ENCODE results near the gene G6PC3. TPM values are rescaled to one million over a fixed set of nuclear protein-coding genes. Genes with fewer than 3 reads are reported as not detected.
"Not testable (repeated sequence)": the region's sequence is repeated elsewhere in the genome, so short reads cannot be mapped to it uniquely, and the experiment has no call there.

G6PC3 gene, protein sequence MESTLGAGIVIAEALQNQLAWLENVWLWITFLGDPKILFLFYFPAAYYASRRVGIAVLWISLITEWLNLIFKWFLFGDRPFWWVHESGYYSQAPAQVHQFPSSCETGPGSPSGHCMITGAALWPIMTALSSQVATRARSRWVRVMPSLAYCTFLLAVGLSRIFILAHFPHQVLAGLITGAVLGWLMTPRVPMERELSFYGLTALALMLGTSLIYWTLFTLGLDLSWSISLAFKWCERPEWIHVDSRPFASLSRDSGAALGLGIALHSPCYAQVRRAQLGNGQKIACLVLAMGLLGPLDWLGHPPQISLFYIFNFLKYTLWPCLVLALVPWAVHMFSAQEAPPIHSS
- 105 and 109 TPM in 2 replicates for total RNA-seq (2021)
- long read RNA-seq, transcript G6PC3-201 (6 exons, 1,533 nt) = major isoform, 97 of 129 reads
- long read RNA-seq, partial matches to known transcripts = 0 of 129 reads
- long read RNA-seq, other reads (novel, unspliced or antisense) = 27 of 129 reads

DNA sequence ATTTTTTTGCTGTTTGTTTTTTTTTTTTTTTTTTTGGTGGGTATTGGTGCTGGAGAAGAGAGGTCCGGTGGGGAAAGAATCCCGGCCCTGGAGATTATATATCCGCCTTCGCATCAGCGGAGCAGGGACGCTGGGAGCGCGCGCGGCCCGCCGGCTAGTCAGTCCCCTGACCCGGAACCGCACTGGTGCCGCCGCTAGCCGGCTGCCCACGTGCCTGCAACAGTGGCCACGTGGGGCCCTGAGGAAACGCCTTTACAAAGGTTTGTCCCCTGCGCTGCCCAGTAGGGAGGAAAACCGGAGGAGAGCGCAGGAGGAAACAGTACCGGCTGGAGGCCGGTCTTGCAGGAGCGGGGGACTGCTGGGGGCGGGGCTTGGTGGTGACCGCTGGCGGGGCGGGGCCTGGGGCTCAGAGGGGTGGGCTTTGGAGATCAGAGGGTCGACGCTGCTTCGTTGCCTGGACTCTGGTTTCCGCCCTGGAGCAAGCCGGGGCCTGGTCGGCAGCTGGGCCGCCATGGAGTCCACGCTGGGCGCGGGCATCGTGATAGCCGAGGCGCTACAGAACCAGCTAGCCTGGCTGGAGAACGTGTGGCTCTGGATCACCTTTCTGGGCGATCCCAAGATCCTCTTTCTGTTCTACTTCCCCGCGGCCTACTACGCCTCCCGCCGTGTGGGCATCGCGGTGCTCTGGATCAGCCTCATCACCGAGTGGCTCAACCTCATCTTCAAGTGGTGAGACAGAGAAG is at the start of gene G6PC3:
Gene G6PC3, plus strand, starts transcription at position 281 of the 743 bp plus-strand sequence. Its CDS starts 231 bp downstream, at position 512.
- Histone ChIP-seq H3K79me2 (ENCODE audit: insufficient read depth, low read length) (peaks cover 5% of the 10 kb centered on the region), H2BK120ac (ENCODE audit: low read depth, low read length, poor library complexity, severe bottlenecking) (no peak within 1 kb of the TSS), H3K23ac (ENCODE audit: insufficient read length, low read depth, low read length) (no peak within 1 kb of the TSS), H2BK12ac (ENCODE audit: insufficient read length, low read depth, low read length) (no peak within 1 kb of the TSS), H3K79me1 (ENCODE audit: insufficient read depth, low read depth, low read length, poor library complexity, severe bottlenecking) (no peaks in the 10 kb centered on the region), H3K27me3 (ENCODE audit: insufficient read depth, low read length) (no peaks in the 10 kb centered on the region), H2AK5ac (ENCODE audit: insufficient read length, low read length) (no peak within 1 kb of the TSS), H3K9ac (ENCODE audit: extremely low read depth, insufficient read length, low read length) (peak within 1 kb of the TSS; percentile 72), H4K20me1 (ENCODE audit: control insufficient read depth, insufficient read depth, insufficient read length) (no peaks in the 10 kb centered on the region), H2BK20ac (ENCODE audit: low read depth, low read length, poor library complexity, severe bottlenecking) (no peak within 1 kb of the TSS), H4K5ac (ENCODE audit: insufficient read length, low read depth, low read length) (no peak within 1 kb of the TSS), H3K23me2 (ENCODE audit: insufficient read length, low read depth, low read length, poor library complexity, severe bottlenecking) (peaks cover 12% of the 10 kb centered on the region), H3K4ac (ENCODE audit: low read depth, low read length) (no peak within 1 kb of the TSS), H3K27ac (ENCODE audit: insufficient read length, low read depth, low read length) (peak within 1 kb of the TSS; percentile 34), H3K4me1 (ENCODE audit: insufficient read depth, low read length) (no peaks in the 10 kb centered on the region), H3K56ac (ENCODE audit: insufficient read length, low read depth, low read length) (no peak within 1 kb of the TSS), H3K4me2 (ENCODE audit: insufficient read depth, insufficient read length, low read length) (peak within 1 kb of the TSS; percentile 84), H3K14ac (ENCODE audit: insufficient read depth, low read length) (peak within 1 kb of the TSS; percentile 80), H3K9me3 (ENCODE audit: control insufficient read depth, low read depth, low read length) (no peaks in the 10 kb centered on the region), H4K91ac (ENCODE audit: insufficient read length, low read depth, low read length) (no peak within 1 kb of the TSS), H4K8ac (replicated peaks; ENCODE audit: insufficient read length, low read depth, low read length) (no peak within 1 kb of the TSS), H2AFZ (ENCODE audit: low read length) (no peak within 1 kb of the TSS), H3T11ph (ENCODE audit: low read length) (no peak within 1 kb of the TSS), H3K18ac (ENCODE audit: insufficient read length, low read depth, low read length) (peak within 1 kb of the TSS; percentile 96), H2BK5ac (ENCODE audit: insufficient read length, low read length) (no peak within 1 kb of the TSS), H2BK15ac (ENCODE audit: low read depth, low read length) (no peak within 1 kb of the TSS)
- TF ChIP-seq, protein P1, sequence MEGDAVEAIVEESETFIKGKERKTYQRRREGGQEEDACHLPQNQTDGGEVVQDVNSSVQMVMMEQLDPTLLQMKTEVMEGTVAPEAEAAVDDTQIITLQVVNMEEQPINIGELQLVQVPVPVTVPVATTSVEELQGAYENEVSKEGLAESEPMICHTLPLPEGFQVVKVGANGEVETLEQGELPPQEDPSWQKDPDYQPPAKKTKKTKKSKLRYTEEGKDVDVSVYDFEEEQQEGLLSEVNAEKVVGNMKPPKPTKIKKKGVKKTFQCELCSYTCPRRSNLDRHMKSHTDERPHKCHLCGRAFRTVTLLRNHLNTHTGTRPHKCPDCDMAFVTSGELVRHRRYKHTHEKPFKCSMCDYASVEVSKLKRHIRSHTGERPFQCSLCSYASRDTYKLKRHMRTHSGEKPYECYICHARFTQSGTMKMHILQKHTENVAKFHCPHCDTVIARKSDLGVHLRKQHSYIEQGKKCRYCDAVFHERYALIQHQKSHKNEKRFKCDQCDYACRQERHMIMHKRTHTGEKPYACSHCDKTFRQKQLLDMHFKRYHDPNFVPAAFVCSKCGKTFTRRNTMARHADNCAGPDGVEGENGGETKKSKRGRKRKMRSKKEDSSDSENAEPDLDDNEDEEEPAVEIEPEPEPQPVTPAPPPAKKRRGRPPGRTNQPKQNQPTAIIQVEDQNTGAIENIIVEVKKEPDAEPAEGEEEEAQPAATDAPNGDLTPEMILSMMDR (conservative IDR thresholded peaks at IDR 0.05) = 0 out of 3 replicates have a peak, but pooled peaks have one; percentile 5
- peak; percentile 100 for DNase-seq
- WGBS (ENCODE audit: extremely low coverage, insufficient read length, low lambda C conversion rate) = no CpG with 5 or more reads among the region's 53 CpGs
- peaks cover 18 to 31% of the 10 kb centered on the region in 2 experiments for H3K4me1 Mint-ChIP-seq
- peak within 1 kb of the TSS; percentile 89 to 99 (median 98) for H3K27ac Mint-ChIP-seq
- H3K9me3 Mint-ChIP-seq = no peaks in the 10 kb centered on the region; a peak in 1 of 5 replicates
- peaks cover 15 to 31% (median 24%) of the 10 kb centered on the region in 3 experiments for H3K36me3 Mint-ChIP-seq (ENCODE audit: insufficient read depth in 1 of 3, low read depth in 3 of 3)
- peak within 1 kb of the TSS; percentile 93 to 96 for H3K4me3 Mint-ChIP-seq
- H3K27me3 Mint-ChIP-seq (ENCODE audit: low read depth) = no peaks in the 10 kb centered on the region

DNA sequence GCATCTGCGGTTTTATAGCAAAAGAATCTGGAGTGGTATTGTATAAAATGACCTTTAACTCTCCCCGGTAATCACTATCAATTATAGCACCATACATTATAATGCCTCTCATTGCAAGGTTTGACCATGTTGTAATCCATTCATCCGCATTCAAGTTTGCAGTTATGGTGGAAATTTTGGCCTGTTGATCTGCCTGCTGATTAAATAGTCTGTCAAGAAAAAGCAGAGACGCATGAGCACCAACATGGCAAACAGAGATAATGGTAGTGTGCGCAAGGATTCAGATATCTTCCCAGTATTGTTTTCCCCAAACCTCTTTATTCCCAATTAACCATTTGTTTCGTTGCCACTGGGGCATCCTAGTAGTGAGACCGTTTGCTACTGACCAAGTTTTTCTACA is 49.3 kb upstream of the G6PC3 start:
- H3K27ac Mint-ChIP-seq = not testable (repeated sequence)

More for the DNA sequence above, 49.3 kb upstream of the G6PC3 start:
- H4K5ac ChIP-seq (ENCODE audit: insufficient read length, low read depth, low read length); H3K18ac ChIP-seq (ENCODE audit: insufficient read length, low read depth, low read length); H2BK5ac ChIP-seq (ENCODE audit: insufficient read length, low read length); H2BK15ac ChIP-seq (ENCODE audit: low read depth, low read length); H3K79me1 ChIP-seq (ENCODE audit: insufficient read depth, low read depth, low read length, poor library complexity, severe bottlenecking); H3K9ac ChIP-seq (ENCODE audit: extremely low read depth, insufficient read length, low read length); H2AK5ac ChIP-seq (ENCODE audit: insufficient read length, low read length); H3K14ac ChIP-seq (ENCODE audit: insufficient read depth, low read length); H3K9me3 Mint-ChIP-seq; H2BK120ac ChIP-seq (ENCODE audit: low read depth, low read length, poor library complexity, severe bottlenecking); H2BK12ac ChIP-seq (ENCODE audit: insufficient read length, low read depth, low read length); H4K8ac ChIP-seq (replicated peaks; ENCODE audit: insufficient read length, low read depth, low read length); H3K79me2 ChIP-seq (ENCODE audit: insufficient read depth, low read length); H4K91ac ChIP-seq (ENCODE audit: insufficient read length, low read depth, low read length); H3K23me2 ChIP-seq (ENCODE audit: insufficient read length, low read depth, low read length, poor library complexity, severe bottlenecking); H3K27me3 Mint-ChIP-seq (ENCODE audit: low read depth); H3K4me3 Mint-ChIP-seq; H3K9me3 ChIP-seq (ENCODE audit: control insufficient read depth, low read depth, low read length); H3K56ac ChIP-seq (ENCODE audit: insufficient read length, low read depth, low read length); DNase-seq; H4K20me1 ChIP-seq (ENCODE audit: control insufficient read depth, insufficient read depth, insufficient read length); H2AFZ ChIP-seq (ENCODE audit: low read length); H2BK20ac ChIP-seq (ENCODE audit: low read depth, low read length, poor library complexity, severe bottlenecking); H3K4ac ChIP-seq (ENCODE audit: low read depth, low read length); H3K4me1 ChIP-seq (ENCODE audit: insufficient read depth, low read length); H3K27me3 ChIP-seq (ENCODE audit: insufficient read depth, low read length); H3K27ac ChIP-seq (ENCODE audit: insufficient read length, low read depth, low read length); H3T11ph ChIP-seq (ENCODE audit: low read length); H3K4me2 ChIP-seq (ENCODE audit: insufficient read depth, insufficient read length, low read length); H3K4me1 Mint-ChIP-seq; H3K23ac ChIP-seq (ENCODE audit: insufficient read length, low read depth, low read length): not testable (repeated sequence)
- H3K36me3 Mint-ChIP-seq (ENCODE audit: insufficient read depth in 1 of 3, low read depth in 3 of 3) = peaks cover 2 to 26% (median 8%) of the 10 kb centered on the region in 3 experiments; a peak in 3 of 7 replicates
- WGBS (ENCODE audit: extremely low coverage, insufficient read length, low lambda C conversion rate) = no CpG with 5 or more reads among the region's 7 CpGs

Data from H9 (cell line).